ENCODE results near the gene MPZL1.

The MPZL1 gene

DNA sequence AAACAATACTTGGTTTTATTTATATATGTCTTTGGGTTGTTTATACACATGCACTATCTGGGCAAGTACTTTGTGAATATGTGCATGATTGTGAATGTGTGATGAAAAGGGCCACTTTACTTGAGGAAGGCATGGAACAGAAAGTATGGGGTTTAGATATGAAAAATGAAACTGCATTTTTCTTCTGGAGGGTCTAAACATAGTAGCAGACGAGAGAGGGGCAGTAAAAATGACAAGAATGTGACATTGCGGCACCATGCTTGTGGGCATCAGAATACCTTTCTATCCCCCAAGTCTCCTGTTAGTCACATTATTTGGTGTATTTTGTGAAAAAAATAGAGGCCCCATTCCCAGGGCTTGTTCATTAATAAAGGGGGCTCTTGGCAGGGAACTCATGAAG lies 15.4 kb upstream of the MPZL1 start:
- TF ChIP-seq, protein P1, sequence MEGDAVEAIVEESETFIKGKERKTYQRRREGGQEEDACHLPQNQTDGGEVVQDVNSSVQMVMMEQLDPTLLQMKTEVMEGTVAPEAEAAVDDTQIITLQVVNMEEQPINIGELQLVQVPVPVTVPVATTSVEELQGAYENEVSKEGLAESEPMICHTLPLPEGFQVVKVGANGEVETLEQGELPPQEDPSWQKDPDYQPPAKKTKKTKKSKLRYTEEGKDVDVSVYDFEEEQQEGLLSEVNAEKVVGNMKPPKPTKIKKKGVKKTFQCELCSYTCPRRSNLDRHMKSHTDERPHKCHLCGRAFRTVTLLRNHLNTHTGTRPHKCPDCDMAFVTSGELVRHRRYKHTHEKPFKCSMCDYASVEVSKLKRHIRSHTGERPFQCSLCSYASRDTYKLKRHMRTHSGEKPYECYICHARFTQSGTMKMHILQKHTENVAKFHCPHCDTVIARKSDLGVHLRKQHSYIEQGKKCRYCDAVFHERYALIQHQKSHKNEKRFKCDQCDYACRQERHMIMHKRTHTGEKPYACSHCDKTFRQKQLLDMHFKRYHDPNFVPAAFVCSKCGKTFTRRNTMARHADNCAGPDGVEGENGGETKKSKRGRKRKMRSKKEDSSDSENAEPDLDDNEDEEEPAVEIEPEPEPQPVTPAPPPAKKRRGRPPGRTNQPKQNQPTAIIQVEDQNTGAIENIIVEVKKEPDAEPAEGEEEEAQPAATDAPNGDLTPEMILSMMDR (IDR thresholded peaks at IDR 0.05), result no peak

DNA sequence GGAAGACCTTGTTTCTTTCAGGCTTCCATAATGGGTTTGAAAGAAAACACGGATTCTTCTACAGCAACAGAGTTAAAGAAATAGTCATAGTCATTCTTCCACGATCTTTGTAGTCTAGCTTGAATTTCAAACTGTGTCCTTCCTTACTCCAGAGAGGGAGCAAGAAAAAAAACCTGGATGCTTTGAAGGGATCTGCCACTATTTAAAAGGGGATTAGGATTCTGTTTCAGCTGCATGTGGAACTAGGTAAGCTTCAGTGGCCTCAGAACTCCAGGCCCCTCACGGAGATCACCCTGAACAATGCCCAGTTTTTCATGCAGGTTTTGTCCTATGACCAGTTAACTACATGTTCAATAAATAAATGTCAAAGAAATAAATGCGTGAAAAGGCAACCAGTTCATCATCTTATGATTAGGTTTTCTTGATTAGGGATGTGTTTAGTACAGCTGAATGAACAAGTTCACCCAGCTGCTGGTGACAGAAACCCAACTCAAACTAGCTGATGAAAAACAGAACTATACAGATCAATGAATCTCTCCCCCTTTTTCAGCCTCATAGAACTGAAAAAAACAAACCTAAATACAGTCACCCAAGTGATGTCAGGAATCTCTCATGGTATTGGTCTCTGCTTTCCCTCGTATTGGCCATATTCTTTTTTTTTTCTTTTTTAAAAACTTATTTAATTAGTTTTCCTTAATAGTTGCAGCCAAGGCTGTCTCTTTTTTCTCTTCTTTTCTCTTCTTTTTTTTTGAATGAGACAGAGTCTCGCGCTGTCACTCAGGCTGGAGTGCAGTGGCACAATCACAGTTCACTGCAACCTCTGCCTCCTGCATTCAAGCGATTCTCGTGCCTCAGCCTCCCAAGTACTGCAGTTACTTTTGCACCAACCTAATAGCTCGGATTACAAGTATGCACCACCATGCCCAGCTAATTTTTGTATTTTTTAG lies 14.6 kb upstream of the MPZL1 start:
- TF ChIP-seq, protein P1 (IDR thresholded peaks at IDR 0.05), result no peak

DNA sequence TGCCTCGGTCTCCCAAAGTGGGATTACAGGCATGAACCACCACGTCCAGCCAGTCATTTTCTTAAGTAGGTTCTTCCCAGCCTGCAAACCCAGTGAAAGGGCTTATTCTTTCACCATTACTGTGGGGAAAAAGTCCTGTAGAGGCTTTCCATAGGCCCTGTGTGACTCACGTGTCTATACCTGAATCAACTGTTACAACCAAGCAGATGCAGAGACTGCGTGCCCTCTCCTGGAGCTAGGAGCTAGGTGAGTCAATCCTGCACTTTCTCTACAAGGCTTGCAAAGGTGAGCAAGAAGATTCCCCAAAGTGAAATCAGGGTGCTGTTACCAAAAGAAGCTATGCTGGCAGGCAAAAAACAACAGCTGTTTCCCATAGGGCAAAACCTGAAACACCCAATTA lies 13.8 kb upstream of the MPZL1 start:
- TF ChIP-seq, protein P1 (IDR thresholded peaks at IDR 0.05), result no peak

DNA sequence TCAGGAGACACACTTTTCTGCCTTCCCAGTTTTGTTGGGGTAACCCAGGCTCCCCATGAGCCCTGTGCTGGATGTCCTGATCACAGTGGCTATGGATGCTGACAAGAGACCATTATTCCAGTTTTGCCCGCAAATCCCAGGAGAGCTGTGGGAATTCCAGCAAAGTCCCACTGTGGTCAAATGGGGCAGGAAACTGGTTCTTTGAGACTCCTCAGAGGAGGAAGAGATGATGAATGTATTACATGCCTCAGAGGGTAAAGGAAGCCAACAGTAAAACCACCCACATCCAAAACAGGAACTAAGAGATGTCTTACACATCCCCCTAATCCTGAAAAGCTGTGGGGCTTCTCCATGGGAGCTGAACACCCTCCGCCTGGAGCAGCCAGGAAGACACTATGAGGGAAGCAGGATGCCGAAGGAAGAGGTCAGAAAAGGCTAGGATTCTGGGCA lies 12.8 kb upstream of the MPZL1 start:
- TF ChIP-seq, protein P1 (IDR thresholded peaks at IDR 0.05), result no peak

DNA sequence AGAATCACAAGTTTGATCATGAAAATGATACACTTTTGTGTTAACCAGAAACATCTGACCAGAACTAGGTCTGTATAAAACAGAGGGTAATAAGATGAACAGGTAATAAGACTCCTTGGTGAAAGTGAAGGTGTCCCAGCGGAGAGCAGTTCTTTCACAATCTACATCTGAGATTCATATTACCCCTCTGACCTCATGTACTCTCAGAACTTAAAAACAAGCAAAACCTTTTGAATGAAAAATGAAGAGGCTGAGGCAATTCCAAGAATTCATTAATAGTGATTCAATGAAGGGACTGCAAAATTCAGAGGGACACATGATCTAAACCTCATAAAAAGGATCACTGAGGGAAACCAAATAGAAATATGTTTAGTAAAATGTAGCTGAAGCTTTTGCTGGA lies 10.9 kb upstream of the MPZL1 start:
- TF ChIP-seq, protein P1 (IDR thresholded peaks at IDR 0.05), result no peak

DNA sequence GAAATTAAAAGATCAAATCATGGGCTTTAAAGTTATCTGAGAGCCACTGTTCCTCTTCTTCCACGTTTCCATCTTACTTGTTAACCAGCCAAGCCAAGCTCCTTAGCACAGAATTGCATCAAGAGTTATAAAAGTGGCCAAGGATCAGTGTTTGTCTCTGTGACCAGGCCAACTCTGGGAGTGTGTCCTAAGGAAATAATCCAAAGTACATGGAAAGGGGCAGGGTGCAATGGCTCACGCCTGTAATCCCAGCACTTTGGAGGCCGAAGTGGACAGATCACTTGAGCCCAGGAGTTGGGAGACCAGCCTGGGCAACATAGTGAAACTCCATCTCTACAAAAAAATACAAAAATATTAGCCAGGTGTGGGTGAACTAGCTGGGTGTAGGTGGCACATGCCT lies 10.0 kb upstream of the MPZL1 start:
- TF ChIP-seq, protein P1 (IDR thresholded peaks at IDR 0.05), result no peak

DNA sequence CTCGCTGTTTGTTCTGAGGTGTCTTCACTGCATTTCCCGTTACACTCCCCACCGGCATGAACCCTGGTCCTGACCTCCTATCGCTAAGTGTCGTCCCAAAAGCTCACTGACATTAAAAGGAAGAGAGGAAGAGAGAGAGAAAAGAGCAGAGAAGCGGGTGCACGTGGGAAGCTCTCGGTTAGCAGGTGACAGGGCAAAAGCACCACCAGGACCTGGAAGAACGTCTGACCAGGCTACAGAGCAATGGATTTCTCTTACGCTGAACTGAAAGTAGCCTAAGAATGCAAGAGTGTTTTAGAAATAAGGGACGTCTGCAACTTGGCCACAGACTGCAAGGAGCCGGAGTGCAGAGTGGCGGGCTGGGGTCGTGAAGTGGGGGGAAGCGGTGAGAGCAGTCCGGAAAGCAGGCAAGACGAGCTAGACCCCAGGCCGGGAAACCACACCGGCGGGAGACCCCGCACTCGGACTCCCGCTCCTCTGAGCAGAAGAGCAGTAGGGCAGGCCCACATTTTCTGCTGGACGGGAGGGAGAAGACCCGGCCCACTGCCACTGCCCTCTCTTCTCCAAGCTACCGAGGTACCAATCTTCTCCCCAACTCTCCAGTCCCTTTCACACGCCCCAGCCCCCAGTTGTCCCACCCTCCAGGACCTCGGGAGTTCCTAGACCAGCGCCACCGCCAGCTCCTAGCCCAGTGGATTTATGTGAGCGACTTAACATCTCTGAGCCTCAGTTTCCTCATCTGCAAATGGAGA lies 8.3 kb upstream of the MPZL1 start:
- TF ChIP-seq, protein P1 (IDR thresholded peaks at IDR 0.05), result no peak

All from LNCAP (cell line).